Liver (tissue), 9 donors: ENCODE data around the gene SLC47A2. TPM values are rescaled to one million over a fixed set of nuclear protein-coding genes. Genes with fewer than 3 reads are reported as not detected.

Experiments
- DNase-seq: peaks from one replicate; pipeline ENCODE4 v3.0.0-alpha.2; 2017; ENCODE audit warnings: low spot score
- H3K27ac ChIP-seq, 2 donors: one replicate each; pipeline ENCODE4 v1.7.0; 2013; ENCODE audit warnings: inconsistent platforms in 2 of 2, low read length in 2 of 2, control low read depth in 1 of 2, low read depth in 1 of 2, mild to moderate bottlenecking in 1 of 2
- H3K27me3 ChIP-seq, 4 donors: one replicate each; pipeline versions ENCODE4 v1.6.1 to v1.7.0; 2013; ENCODE audit warnings: low read length in 3 of 4, inconsistent platforms in 1 of 4, mild to moderate bottlenecking in 1 of 4, moderate library complexity in 1 of 4; ENCODE audit not compliant: control insufficient read depth in 4 of 4, insufficient read depth in 4 of 4
- H3K36me3 ChIP-seq, 4 donors: one replicate each; pipeline versions ENCODE4 v1.6.1 to v1.7.0; 2013; ENCODE audit warnings: low read length in 3 of 4, mild to moderate bottlenecking in 3 of 4, low read depth in 1 of 4, moderate library complexity in 1 of 4; ENCODE audit not compliant: control insufficient read depth in 4 of 4, insufficient read depth in 3 of 4
- H3K4me1 ChIP-seq, 4 donors: one replicate each; pipeline versions ENCODE4 v1.6.1 to v1.7.0; 2013; ENCODE audit warnings: low read length in 3 of 4, mild to moderate bottlenecking in 3 of 4, moderate library complexity in 1 of 4; ENCODE audit not compliant: control insufficient read depth in 4 of 4, insufficient read depth in 4 of 4
- H3K4me3 ChIP-seq, 3 donors: one replicate each; pipeline versions ENCODE4 v1.6.1 to v1.7.0; 2013; ENCODE audit warnings: low read length in 3 of 3, control low read depth in 1 of 3, low read depth in 1 of 3, mild to moderate bottlenecking in 1 of 3
- H3K9ac ChIP-seq, 2 donors: one replicate each; pipeline ENCODE4 v1.7.0; 2013; ENCODE audit warnings: low read length in 2 of 2, mild to moderate bottlenecking in 2 of 2, moderate library complexity in 2 of 2, control low read depth in 1 of 2, low read depth in 1 of 2
- H3K9me3 ChIP-seq, 4 donors: one replicate each; pipeline versions ENCODE4 v1.6.1 to v1.7.0; 2013; ENCODE audit warnings: low read length in 3 of 4; ENCODE audit not compliant: control insufficient read depth in 4 of 4
- ATF3 ChIP-seq: IDR thresholded peaks from 2 replicates; pipeline ENCODE4 v1.6.1; 2016; ENCODE audit warnings: antibody characterized with exemption
- CTCF ChIP-seq: fragments of 150-350 bp; IDR thresholded peaks from 2 replicates; pipeline ENCODE4 v1.5.1; 2017; ENCODE audit warnings: improper control_type of control experiment, low read depth, low read length; ENCODE audit not compliant: missing input control
- EGR1 ChIP-seq, 2 donors: IDR thresholded peaks; 2 replicates each; pipeline ENCODE4 v1.6.1; 2016 to 2018; ENCODE audit warnings: antibody characterized with exemption in 2 of 2, low read depth in 2 of 2
- FOXA1 ChIP-seq: IDR thresholded peaks from 2 replicates; pipeline ENCODE4 v1.6.1; 2016; ENCODE audit warnings: antibody characterized with exemption
- FOXA2 ChIP-seq: IDR thresholded peaks from 2 replicates; pipeline ENCODE4 v1.6.1; 2016; ENCODE audit warnings: antibody characterized with exemption
- GABPA ChIP-seq, 2 donors: IDR thresholded peaks in 1 of 2; conservative IDR thresholded peaks in 1 of 2; 2 replicates each; pipeline ENCODE4 v1.6.1; 2016; ENCODE audit warnings: antibody characterized with exemption in 2 of 2, mild to moderate bottlenecking in 1 of 2, moderate library complexity in 1 of 2
- HNF4A ChIP-seq, 2 donors: conservative IDR thresholded peaks; 2 replicates each; pipeline ENCODE4 v1.6.1; 2016; ENCODE audit warnings: antibody characterized with exemption in 2 of 2, mild to moderate bottlenecking in 2 of 2
- HNF4G ChIP-seq: IDR thresholded peaks from 2 replicates; pipeline ENCODE4 v1.6.1; 2016; ENCODE audit warnings: antibody characterized with exemption
- JUND ChIP-seq, 2 donors: IDR thresholded peaks; 2 replicates each; pipeline ENCODE4 v1.6.1; 2016; ENCODE audit warnings: antibody characterized with exemption in 2 of 2
- NR2F2 ChIP-seq: IDR thresholded peaks from 2 replicates; pipeline ENCODE4 v1.6.1; 2016; ENCODE audit warnings: antibody characterized with exemption
- RAD21 ChIP-seq, 2 donors: IDR thresholded peaks; 2 replicates each; pipeline ENCODE4 v1.6.1; 2016; ENCODE audit warnings: antibody characterized with exemption in 2 of 2, mild to moderate bottlenecking in 2 of 2
- REST ChIP-seq: IDR thresholded peaks from 2 replicates; pipeline ENCODE4 v1.6.1; 2016; ENCODE audit warnings: antibody characterized with exemption, mild to moderate bottlenecking
- RXRA ChIP-seq, 2 donors: IDR thresholded peaks; 2 replicates each; pipeline ENCODE4 v1.6.1; 2017 to 2018; ENCODE audit warnings: antibody characterized with exemption in 2 of 2, mild to moderate bottlenecking in 1 of 2
- SP1 ChIP-seq: IDR thresholded peaks from 2 replicates; pipeline ENCODE4 v1.6.1; 2018; ENCODE audit warnings: antibody characterized with exemption, mild to moderate bottlenecking
- TAF1 ChIP-seq: conservative IDR thresholded peaks from 2 replicates; pipeline ENCODE4 v1.6.1; 2016; ENCODE audit warnings: antibody characterized with exemption, mild to moderate bottlenecking
- YY1 ChIP-seq: IDR thresholded peaks from 2 replicates; pipeline ENCODE4 v1.6.1; 2016; ENCODE audit warnings: antibody characterized with exemption, mild to moderate bottlenecking
- WGBS: extraction: QIAGEN DNeasy Blood & Tissue Kit; methylation state at CpG from one replicate; pipeline ENCODE4 v1.1.7; 2013; 5-methylcytosine and 5-hydroxymethylcytosine counted together
- polyA plus RNA-seq, 2 donors: library from polyadenylated mRNA; stranded (reverse) in 1 of 2; unstranded in 1 of 2; fragments of 200-250 nt in 1 of 2; fragments of >200 nt in 1 of 2; fragmentation: Nextera tagmentation in 1 of 2; extraction: Ambion mirVana in 1 of 2; gene quantifications; one replicate each; pipeline versions ENCODE4 v1.2.1 to v1.2.3, GENCODE V29; 2013 to 2015
- total RNA-seq, 2 donors: library from RNA; depleted of rRNA; stranded (reverse); fragments of >200 nt; gene quantifications; one replicate each; pipeline ENCODE4 v1.2.3, GENCODE V29; 2014
- TF ChIP-seq, protein P1 (sequence below): IDR thresholded peaks from 2 replicates; pipeline ENCODE4 v1.6.1; 2016; ENCODE audit warnings: antibody characterized with exemption
- TF ChIP-seq, protein P2 (sequence below): IDR thresholded peaks from 2 replicates; pipeline ENCODE4 v1.6.1; 2016; ENCODE audit warnings: antibody characterized with exemption
- donor health status: healthy.
- donor health status: healthy.
- donor health status: healthy.
- donor health status: healthy.
- donor health status: healthy.

SLC47A2 gene
- total and polyA plus RNA-seq, 4 donors = 0.08 TPM; not detected in 3

DNA sequence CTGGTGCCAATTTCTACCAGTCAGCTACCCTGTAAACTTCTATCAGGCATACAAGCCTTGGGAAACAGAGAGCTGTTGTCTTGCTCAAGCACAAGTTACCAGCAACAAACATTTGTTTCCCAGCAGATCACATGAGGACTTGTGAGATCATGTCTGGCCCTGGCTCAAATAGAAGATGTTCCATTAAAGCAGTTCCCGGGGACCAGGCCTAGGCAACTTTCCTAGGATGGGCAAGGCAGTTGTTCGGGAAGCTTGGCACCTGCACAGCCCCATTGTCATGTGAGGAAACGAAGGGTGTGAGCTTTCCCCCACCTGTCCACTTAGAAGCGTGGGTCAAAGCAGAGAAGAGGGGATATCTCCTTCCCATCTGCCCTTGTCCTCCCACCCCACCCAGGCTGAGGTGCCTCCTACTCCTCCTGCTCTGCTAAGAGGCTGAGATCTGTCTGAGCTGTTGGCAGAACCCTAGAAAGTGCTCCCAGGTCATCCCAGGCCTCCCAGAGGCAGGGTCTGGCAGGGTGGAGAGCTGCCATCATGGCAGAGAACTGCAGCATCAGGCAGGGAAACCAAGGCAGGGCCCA lies 11.2 kb upstream of the SLC47A2 start:
- 49% methylated on average over 4 of the region's 4 CpGs for WGBS
- Histone ChIP-seq H3K9ac (peak overlapping the region in 1 of 2 donors; percentile 6), H3K9me3 (no peaks in the 10 kb centered on the region), H3K4me3 (no peak overlapping the region), H3K4me1 (peaks cover 5 to 11% (median 8%) of the 10 kb centered on the region in 4 donors), H3K27ac (peak overlapping the region; percentile 80 to 88), H3K27me3 (no peaks in the 10 kb centered on the region), H3K36me3 (no peaks in the 10 kb centered on the region)
- no peak for DNase-seq
- TF ChIP-seq NR2F2 = no peak
- no peak for TF ChIP-seq ATF3
- no peak for TF ChIP-seq CTCF
- peak; percentile 51 for TF ChIP-seq REST
- no peak for TF ChIP-seq TAF1
- TF ChIP-seq, protein P1, sequence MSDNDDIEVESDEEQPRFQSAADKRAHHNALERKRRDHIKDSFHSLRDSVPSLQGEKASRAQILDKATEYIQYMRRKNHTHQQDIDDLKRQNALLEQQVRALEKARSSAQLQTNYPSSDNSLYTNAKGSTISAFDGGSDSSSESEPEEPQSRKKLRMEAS = peak; percentile 36
- peak; percentile 29 to 71 for TF ChIP-seq HNF4A (conservative IDR thresholded peaks at IDR 0.05)
- no peak for TF ChIP-seq GABPA (IDR thresholded peaks at IDR 0.05 in 1 of 2, conservative IDR thresholded peaks at IDR 0.05 in 1 of 2)
- TF ChIP-seq SP1 = no peak
- peak; percentile 64 to 84 for TF ChIP-seq RXRA (IDR thresholded peaks at IDR 0.05)
- TF ChIP-seq, protein P2, sequence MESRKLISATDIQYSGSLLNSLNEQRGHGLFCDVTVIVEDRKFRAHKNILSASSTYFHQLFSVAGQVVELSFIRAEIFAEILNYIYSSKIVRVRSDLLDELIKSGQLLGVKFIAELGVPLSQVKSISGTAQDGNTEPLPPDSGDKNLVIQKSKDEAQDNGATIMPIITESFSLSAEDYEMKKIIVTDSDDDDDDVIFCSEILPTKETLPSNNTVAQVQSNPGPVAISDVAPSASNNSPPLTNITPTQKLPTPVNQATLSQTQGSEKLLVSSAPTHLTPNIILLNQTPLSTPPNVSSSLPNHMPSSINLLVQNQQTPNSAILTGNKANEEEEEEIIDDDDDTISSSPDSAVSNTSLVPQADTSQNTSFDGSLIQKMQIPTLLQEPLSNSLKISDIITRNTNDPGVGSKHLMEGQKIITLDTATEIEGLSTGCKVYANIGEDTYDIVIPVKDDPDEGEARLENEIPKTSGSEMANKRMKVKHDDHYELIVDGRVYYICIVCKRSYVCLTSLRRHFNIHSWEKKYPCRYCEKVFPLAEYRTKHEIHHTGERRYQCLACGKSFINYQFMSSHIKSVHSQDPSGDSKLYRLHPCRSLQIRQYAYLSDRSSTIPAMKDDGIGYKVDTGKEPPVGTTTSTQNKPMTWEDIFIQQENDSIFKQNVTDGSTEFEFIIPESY = peak; percentile 52
- TF ChIP-seq YY1 = peak; percentile 60
- no peak for TF ChIP-seq HNF4G
- peak; percentile 82 to 96 for TF ChIP-seq JUND (IDR thresholded peaks at IDR 0.05)
- TF ChIP-seq RAD21 (IDR thresholded peaks at IDR 0.05) = peak in 1 of 2 donors; percentile 49
- TF ChIP-seq EGR1 (IDR thresholded peaks at IDR 0.05; ENCODE audit: low read depth in 2 of 2) = peak in 1 of 2 donors; percentile 70
- TF ChIP-seq FOXA2 = peak; percentile 23
- no peak for TF ChIP-seq FOXA1
